NB4 (cell line): ENCODE measurements around the gene ITGAX.

Experiments used
- DNase-seq: peaks from one replicate; pipeline ENCODE4 v3.0.0; 2010; ENCODE audit warnings: low read depth
- H3K4me3 ChIP-seq: one replicate; pipeline ENCODE4 v1.5.1; 2011; ENCODE audit warnings: mild to moderate bottlenecking, low read depth, low read length, moderate library complexity
- MYC ChIP-seq: IDR thresholded peaks from 2 replicates; pipeline ENCODE4 v1.6.1; 2011; ENCODE audit warnings: low read depth, low read length
- POLR2A ChIP-seq: IDR thresholded peaks from 2 replicates; pipeline ENCODE4 v1.6.1; 2011; ENCODE audit warnings: mild to moderate bottlenecking; ENCODE audit not compliant: insufficient read length; ENCODE audit errors: extremely low read depth
- TF ChIP-seq, protein P1 (sequence below): IDR thresholded peaks from 2 replicates; pipeline ENCODE4 v1.6.1; 2011; ENCODE audit warnings: low read depth, low read length
- TF ChIP-seq, protein P2 (sequence below): IDR thresholded peaks from one replicate; pipeline ENCODE4 v1.5.1; 2012; ENCODE audit warnings: low read depth, low read length

ITGAX gene

DNA sequence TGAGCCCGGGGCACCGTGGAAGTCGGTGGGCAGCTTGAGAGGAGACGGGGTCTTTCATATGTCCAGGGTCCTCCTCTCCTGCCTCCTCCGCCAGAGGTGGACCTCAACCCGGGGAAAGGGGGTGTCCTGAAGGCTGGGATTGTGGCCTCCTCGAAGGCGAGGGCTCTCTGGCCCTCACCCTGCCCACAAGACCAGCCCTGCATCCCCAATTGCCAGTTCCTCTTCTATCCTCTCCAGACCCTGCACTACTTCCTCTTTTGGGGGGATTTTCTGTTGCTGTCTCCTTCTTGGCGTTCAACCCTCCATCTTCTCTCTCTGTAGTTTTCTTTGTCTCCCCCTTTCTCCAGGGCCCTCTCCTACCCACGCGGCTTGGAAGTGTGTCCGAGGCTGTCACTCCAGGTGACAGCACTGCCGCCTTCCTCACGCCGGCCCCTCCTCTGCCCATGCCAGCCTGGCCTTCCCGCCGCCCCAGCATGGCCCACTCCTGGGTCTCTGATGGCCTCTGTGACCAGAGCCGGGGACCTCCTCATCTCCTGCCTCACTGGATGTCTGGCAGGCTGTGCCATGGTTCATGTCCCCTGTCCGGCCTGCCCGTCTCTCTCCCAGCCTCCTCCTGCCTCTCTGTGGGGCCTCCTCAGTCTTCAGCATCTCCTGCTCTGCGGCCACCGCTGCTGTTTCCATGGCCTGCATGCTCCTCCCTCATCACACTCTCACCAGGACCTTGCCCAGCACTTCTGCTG lies 2.4 kb upstream of the ITGAX start:
- no peak overlapping the region for H3K4me3 ChIP-seq
- no peak for TF ChIP-seq POLR2A
- 0 out of 2 replicates have a peak, but pooled peaks have one; percentile 32 for TF ChIP-seq MYC
- TF ChIP-seq, protein P1, sequence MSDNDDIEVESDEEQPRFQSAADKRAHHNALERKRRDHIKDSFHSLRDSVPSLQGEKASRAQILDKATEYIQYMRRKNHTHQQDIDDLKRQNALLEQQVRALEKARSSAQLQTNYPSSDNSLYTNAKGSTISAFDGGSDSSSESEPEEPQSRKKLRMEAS: no peak
- DNase-seq: peak; percentile 86

DNA sequence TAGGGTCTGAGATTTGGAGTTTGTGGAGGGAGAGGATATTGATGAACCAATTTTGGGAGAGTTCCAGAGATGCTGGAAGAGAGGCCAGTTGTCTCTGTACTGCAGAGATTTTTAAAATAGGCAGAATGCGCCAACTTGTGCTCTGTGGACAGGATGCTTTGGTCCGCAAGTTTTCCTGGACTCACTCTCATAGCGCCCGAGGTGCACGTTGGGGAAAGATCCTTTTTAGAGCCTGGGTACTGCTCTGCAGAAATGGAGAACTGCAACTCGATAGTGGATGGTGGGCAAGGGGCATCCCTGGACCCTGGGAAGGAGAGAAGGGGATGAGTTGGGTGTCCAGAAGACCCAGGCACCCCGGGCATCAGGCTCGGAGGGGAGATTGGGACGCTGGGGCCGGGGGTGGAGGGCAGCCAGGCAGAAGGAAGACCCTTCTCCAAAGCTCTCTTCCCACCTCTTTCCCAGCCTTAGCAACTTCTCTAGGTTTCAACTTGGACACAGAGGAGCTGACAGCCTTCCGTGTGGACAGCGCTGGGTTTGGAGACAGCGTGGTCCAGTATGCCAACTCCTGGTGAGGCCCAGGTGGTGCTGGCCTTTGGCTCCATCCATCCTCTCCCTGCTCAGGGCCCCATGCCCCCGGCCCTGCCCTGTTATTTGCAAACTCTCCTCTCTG lies 590 bp downstream of the ITGAX start:
- TF ChIP-seq, protein P1: no peak
- TF ChIP-seq POLR2A (no peak), MYC (no peak)
- TF ChIP-seq, protein P2, sequence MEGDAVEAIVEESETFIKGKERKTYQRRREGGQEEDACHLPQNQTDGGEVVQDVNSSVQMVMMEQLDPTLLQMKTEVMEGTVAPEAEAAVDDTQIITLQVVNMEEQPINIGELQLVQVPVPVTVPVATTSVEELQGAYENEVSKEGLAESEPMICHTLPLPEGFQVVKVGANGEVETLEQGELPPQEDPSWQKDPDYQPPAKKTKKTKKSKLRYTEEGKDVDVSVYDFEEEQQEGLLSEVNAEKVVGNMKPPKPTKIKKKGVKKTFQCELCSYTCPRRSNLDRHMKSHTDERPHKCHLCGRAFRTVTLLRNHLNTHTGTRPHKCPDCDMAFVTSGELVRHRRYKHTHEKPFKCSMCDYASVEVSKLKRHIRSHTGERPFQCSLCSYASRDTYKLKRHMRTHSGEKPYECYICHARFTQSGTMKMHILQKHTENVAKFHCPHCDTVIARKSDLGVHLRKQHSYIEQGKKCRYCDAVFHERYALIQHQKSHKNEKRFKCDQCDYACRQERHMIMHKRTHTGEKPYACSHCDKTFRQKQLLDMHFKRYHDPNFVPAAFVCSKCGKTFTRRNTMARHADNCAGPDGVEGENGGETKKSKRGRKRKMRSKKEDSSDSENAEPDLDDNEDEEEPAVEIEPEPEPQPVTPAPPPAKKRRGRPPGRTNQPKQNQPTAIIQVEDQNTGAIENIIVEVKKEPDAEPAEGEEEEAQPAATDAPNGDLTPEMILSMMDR: no peak
- no peak for DNase-seq
- H3K4me3 ChIP-seq: peak overlapping the region; percentile 17

DNA sequence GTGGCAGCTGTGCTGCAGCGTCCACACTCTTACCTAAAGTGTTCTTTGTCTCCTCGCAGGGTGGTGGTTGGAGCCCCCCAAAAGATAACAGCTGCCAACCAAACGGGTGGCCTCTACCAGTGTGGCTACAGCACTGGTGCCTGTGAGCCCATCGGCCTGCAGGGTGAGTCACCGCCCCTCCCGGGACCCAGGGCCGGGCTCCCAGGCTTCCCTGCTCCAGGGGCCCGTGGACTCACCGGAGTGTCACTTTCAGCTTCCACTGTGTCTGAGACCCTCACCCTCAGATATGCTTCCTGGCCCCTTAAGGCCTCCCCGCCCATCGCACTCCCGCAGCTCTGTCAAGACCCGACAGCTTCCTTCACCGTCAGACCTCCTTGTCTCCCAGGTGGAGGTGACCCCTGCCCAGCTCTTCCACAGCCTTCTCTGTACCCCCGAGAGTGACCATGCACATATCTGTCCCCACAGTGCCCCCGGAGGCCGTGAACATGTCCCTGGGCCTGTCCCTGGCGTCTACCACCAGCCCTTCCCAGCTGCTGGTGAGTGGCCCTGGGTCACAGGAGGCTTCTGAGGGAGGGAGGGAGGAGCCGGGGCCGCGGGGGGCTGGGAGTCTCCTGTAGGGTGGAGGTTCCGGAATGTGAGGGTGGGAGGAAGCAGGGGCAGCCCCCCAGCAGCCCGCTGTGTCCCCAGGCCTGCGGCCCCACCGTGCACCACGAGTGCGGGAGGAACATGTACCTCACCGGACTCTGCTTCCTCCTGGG lies 1.8 kb downstream of the ITGAX start:
- TF ChIP-seq, protein P2: no peak
- TF ChIP-seq POLR2A: no peak
- no peak overlapping the region for H3K4me3 ChIP-seq
- no peak for DNase-seq

DNA sequence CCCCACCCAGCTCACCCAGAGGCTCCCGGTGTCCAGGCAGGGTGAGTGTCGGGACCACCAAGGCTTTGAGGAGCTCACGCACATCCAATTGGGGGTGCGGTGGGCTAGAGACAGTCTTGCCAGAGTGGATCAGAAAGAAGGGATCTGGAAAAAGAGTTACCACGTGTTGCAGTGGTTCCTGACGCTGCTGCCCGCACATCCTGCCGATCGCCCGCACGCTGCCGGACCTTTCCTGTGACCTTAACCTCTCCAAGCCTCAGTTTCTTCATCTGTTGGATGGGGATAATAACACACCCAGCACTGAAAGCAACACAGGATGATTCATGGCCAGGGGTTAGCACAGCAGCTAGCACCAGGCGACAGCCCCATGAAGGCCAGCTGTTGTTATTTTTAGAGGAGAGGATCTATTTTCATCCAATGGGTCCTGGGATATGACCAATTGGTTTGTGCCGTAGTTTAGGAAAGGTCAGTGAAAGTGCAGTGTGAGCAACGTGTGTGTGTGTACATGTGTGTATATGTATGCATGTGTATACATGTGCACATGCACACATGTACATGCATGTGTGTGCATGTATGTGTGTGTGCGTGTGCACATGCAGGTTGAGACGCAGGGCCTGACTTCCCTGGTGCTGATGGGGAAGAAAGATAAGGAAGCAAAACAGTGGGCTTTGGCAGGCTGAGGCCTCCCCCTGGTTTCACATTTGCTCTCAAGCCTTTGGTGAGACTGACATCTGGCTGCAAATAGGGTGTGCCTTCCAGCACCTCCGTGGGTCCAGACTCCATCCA lies 2.5 kb downstream of the ITGAX start:
- peak; percentile 43 for DNase-seq
- TF ChIP-seq MYC (no peak), POLR2A (no peak)
- TF ChIP-seq, protein P1: no peak; the same call in none of the 2 replicates
- TF ChIP-seq, protein P2: no peak
- H3K4me3 ChIP-seq: no peak overlapping the region

DNA sequence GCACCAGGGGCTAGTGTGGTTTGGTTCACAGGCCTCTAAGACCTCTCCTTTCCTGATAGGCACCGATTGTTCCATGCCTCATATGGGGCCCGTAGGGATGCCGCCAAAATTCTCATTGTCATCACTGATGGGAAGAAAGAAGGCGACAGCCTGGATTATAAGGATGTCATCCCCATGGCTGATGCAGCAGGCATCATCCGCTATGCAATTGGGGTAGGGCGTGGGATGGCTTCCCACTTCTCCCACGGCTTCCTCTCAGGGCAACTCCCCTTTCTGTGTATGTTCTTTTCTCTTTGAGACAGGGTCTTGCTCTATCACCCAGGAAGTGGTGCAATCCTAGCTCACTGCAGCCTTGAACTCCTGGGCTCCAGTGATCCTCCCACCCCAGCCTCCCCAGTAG lies 5.3 kb downstream of the ITGAX start:
- peak; percentile 65 for DNase-seq
- TF ChIP-seq, protein P1: no peak
- TF ChIP-seq MYC (no peak), POLR2A (no peak)
- TF ChIP-seq, protein P2: no peak
- no peak overlapping the region for H3K4me3 ChIP-seq
